ENCODE measurements around the gene CACNA1F. TPM values are rescaled to one million over a fixed set of nuclear protein-coding genes. Genes with fewer than 3 reads are reported as not detected.

The CACNA1F gene
- total and polyA plus RNA-seq, 9 of the 15 experiments (the other 6 are each of a cell fraction or from before 2014, with no cell fraction given) = under 0.01 to 0.41 (median 0.03) TPM; not detected in 3

DNA sequence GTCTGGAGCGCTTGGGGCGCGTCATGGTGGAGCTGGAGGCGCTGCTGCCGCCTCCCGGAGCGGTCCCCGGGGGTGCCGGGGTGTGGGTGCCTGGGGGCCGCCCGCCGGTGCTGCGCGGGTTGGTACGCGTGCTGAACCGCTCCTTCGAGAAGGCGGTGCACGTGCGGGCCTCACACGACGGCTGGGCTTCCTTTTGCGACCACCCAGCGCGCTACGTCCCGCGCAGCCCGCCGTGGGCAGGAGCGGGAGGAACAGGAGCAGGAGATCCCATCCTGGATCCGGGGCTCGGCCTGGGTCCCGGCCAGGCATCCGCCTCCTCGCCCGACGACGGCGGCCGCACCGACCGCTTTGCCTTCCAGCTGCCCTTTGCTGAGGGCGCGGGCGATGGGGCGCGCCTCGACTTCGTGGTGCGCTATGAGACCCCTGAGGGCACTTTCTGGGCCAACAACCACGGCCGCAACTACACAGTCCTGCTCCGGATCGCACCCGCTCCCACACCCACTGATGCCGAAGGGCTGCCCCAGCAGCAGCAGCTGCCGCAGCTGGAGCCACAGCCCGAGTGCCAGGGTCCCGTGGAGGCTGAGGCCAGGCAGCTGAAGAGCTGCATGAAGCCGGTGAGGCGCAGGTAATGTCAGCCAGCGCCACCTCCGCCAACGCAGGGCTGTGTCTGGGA is 37.2 kb upstream of the CACNA1F start (continued):
- TF ChIP-seq BCLAF1 (IDR thresholded peaks at IDR 0.05; ENCODE audit: borderline replicate concordance in 1 of 2, control insufficient read depth in 1 of 2, low read depth in 2 of 2, low read length in 1 of 2) (no peak), ZBTB7A (IDR thresholded peaks at IDR 0.05; ENCODE audit: borderline replicate concordance, control insufficient read depth, low read depth, low read length) (no peak), GTF2E2 (tag; IDR thresholded peaks at IDR 0.05) (no peak), PTTG1 (tag; IDR thresholded peaks at IDR 0.05; ENCODE audit: low read depth) (no peak), ZBTB49 (CRISPR knock-in tag; IDR thresholded peaks at IDR 0.05; ENCODE audit: borderline replicate concordance) (no peak), KDM2B (CRISPR knock-in tag; IDR thresholded peaks at IDR 0.05) (no peak), RBFOX2 (IDR thresholded peaks at IDR 0.05; ENCODE audit: low read depth, low read length) (peak; percentile 71), DACH1 (IDR thresholded peaks at IDR 0.05; ENCODE audit: partially characterized antibody) (no peak)
- TF ChIP-seq, protein P1, sequence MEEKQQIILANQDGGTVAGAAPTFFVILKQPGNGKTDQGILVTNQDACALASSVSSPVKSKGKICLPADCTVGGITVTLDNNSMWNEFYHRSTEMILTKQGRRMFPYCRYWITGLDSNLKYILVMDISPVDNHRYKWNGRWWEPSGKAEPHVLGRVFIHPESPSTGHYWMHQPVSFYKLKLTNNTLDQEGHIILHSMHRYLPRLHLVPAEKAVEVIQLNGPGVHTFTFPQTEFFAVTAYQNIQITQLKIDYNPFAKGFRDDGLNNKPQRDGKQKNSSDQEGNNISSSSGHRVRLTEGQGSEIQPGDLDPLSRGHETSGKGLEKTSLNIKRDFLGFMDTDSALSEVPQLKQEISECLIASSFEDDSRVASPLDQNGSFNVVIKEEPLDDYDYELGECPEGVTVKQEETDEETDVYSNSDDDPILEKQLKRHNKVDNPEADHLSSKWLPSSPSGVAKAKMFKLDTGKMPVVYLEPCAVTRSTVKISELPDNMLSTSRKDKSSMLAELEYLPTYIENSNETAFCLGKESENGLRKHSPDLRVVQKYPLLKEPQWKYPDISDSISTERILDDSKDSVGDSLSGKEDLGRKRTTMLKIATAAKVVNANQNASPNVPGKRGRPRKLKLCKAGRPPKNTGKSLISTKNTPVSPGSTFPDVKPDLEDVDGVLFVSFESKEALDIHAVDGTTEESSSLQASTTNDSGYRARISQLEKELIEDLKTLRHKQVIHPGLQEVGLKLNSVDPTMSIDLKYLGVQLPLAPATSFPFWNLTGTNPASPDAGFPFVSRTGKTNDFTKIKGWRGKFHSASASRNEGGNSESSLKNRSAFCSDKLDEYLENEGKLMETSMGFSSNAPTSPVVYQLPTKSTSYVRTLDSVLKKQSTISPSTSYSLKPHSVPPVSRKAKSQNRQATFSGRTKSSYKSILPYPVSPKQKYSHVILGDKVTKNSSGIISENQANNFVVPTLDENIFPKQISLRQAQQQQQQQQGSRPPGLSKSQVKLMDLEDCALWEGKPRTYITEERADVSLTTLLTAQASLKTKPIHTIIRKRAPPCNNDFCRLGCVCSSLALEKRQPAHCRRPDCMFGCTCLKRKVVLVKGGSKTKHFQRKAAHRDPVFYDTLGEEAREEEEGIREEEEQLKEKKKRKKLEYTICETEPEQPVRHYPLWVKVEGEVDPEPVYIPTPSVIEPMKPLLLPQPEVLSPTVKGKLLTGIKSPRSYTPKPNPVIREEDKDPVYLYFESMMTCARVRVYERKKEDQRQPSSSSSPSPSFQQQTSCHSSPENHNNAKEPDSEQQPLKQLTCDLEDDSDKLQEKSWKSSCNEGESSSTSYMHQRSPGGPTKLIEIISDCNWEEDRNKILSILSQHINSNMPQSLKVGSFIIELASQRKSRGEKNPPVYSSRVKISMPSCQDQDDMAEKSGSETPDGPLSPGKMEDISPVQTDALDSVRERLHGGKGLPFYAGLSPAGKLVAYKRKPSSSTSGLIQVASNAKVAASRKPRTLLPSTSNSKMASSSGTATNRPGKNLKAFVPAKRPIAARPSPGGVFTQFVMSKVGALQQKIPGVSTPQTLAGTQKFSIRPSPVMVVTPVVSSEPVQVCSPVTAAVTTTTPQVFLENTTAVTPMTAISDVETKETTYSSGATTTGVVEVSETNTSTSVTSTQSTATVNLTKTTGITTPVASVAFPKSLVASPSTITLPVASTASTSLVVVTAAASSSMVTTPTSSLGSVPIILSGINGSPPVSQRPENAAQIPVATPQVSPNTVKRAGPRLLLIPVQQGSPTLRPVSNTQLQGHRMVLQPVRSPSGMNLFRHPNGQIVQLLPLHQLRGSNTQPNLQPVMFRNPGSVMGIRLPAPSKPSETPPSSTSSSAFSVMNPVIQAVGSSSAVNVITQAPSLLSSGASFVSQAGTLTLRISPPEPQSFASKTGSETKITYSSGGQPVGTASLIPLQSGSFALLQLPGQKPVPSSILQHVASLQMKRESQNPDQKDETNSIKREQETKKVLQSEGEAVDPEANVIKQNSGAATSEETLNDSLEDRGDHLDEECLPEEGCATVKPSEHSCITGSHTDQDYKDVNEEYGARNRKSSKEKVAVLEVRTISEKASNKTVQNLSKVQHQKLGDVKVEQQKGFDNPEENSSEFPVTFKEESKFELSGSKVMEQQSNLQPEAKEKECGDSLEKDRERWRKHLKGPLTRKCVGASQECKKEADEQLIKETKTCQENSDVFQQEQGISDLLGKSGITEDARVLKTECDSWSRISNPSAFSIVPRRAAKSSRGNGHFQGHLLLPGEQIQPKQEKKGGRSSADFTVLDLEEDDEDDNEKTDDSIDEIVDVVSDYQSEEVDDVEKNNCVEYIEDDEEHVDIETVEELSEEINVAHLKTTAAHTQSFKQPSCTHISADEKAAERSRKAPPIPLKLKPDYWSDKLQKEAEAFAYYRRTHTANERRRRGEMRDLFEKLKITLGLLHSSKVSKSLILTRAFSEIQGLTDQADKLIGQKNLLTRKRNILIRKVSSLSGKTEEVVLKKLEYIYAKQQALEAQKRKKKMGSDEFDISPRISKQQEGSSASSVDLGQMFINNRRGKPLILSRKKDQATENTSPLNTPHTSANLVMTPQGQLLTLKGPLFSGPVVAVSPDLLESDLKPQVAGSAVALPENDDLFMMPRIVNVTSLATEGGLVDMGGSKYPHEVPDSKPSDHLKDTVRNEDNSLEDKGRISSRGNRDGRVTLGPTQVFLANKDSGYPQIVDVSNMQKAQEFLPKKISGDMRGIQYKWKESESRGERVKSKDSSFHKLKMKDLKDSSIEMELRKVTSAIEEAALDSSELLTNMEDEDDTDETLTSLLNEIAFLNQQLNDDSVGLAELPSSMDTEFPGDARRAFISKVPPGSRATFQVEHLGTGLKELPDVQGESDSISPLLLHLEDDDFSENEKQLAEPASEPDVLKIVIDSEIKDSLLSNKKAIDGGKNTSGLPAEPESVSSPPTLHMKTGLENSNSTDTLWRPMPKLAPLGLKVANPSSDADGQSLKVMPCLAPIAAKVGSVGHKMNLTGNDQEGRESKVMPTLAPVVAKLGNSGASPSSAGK (IDR thresholded peaks at IDR 0.05) = peak; percentile 85
